ENCODE results near the gene DNAJC3.
"Not testable (repeated sequence)": the region's sequence is repeated elsewhere in the genome, so short reads cannot be mapped to it uniquely, and the experiment has no call there.

DNAJC3 gene

DNA sequence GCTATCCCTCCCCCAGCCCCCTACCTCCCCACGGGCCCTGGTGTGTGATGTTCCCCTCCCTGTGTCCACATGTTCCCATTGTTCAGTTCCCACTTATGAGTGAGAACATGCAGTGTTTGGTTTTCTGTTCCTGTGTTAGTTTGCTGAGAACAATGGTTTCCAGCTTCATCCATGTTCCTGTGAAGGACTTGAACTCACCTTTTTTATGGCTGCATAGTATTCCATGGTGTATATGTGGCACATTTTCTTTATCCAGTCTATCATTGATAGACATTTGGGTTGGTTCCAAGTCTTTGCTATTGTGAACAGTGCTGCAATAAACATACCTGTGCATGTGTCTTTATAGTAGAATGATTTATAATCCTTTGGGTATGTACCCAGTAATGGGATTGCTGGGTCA lies 105.0 kb downstream of the DNAJC3 start:
- not testable (repeated sequence) for DNase-seq (ENCODE audit: low read depth)

DNA sequence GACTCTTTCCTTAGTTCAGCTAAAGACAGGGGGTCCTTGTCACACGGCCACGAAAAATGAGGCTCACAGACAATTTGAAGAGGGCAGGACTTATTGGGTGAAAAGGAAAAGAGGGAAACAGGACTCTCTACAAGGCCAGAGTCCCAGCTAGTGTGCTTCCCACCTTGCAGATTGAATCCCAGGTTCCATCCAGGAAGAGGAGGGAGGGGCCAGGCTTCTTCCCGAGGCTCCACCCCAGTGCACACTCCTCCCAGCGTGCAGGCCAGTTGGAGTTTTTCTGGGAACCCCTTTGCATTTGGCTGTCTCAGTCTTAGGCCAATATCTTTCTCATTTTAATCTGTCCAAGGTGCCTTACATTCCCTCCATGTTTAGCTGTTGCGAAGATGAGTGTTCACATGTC lies 106.8 kb downstream of the DNAJC3 start:
- no peak for DNase-seq (ENCODE audit: low read depth)

DNA sequence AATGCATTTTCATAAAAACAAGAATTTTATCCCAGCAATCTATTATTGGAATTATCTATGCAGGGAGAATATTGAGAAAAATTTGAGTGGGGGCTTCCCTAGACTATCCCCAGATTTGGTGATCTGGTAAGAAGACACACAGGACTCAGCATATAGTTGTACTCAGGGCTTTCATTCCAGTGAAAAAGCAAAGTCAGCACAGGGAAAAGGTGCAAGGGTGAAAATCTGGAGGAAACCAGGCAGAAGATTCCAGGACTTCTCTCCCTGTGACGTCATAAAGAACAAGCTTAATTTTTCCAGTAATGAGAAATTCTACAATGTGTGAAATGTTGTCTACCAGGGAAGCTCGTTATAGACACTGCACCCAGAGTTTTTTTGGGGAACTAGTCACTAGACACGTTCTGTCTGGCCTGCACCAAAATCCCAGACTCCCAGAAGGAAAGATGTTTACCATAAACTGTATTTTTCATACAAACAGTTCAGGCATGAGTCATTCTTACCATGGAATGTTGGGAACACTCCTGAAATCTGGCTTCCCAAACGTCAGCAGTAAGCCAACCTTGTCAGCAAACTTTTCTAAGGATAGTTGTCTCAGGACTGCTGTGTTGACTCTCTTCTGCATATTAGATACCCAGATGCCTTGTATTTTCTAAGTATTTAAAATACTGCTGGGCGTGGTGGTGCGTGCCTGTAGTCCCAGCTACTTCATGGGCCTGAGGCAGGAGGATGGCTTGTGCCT lies 107.4 kb downstream of the DNAJC3 start:
- peak; percentile 31 for DNase-seq (ENCODE audit: low read depth)

DNA sequence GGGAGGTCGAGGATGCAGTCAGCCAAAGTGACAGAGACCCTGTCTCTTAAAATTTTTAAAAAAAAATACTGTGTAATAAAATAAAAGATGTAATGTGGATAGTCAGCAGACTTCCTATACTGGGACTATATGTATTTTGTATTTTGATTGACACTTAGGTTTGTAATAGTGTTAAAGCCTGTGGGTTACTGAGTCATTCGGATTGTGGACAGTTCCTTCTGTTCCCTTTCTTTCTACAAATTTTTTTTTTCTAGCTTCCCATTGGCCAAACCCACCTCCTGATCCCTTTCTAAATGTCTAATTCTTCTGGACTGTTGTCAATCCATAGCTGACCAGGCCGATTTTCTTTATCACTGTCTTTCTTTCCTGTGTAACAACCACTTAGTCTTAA lies 108.0 kb downstream of the DNAJC3 start:
- no peak for DNase-seq (ENCODE audit: low read depth)

DNA sequence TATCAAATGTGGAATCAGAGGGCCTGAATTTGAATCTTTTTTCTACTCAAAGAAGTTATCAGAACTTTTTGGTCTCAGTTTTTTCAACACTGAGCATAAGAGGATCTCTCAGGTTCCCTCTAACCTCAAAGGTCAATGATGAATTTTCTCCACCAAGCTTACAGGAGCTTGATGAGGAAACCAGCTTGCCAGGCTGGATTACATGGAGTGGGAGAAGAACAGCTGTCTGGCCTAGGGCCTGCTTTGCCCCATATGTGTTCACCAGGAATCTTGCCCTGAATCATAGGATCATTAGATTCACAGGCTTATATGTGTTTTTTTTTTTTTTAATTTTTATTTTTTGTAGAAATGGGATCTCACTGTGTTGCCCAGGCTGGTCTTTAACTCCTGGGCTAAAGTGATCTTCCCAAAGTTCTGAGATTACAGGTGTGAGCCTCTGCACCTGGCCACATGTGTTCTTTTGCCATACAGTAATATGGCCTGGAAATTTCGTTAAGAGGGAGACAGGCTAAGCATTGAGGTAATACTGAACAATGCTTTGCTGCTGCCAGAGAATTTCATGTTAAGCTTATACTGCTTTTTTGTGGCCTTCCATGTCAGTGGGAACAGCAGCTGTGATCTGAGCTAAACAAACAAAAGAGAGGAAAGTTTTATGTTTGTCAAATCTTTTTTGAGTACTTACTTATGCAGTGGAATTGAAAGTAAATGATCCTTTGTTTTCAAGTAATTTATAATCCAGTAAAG lies 110.6 kb downstream of the DNAJC3 start:
- no peak for DNase-seq (ENCODE audit: low read depth)

DNA sequence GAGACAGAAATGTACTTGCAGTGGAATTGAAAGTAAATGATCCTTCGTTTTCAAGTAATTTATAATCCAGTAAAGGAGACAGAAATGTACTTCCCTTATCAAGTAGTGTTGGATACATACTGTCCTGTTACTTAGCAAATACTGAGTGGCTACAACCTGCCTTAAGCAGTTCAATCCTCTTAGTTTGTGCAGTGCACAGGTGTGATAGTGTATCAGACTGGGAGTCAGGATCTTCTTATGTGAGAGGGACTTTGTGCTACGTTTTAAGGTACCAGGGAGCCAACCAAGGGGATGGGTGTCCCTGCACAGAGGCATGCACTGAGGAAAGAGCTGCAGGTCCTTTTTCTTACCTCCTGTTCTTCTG lies 111.1 kb downstream of the DNAJC3 start:
- no peak for DNase-seq (ENCODE audit: low read depth)

DNA sequence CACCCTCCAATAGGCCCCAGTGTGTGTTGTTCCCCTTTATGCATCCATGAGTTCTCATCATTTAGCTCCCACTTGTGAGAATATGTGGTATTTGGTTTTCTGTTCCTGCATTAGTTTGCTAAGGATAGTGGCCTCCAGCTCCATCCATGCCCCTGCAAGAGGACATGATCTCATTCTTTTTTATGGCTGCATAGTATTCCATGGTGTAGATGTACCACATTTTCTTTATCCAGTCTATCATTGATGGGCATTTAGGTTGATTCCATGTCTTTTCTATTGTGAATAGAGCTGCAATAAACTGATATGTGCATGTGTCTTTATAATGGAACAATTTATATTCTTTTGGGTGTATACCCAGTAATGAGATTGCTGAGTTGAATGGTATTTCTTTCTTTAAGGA lies 112.4 kb downstream of the DNAJC3 start:
- DNase-seq (ENCODE audit: low read depth), result not testable (repeated sequence)

DNA sequence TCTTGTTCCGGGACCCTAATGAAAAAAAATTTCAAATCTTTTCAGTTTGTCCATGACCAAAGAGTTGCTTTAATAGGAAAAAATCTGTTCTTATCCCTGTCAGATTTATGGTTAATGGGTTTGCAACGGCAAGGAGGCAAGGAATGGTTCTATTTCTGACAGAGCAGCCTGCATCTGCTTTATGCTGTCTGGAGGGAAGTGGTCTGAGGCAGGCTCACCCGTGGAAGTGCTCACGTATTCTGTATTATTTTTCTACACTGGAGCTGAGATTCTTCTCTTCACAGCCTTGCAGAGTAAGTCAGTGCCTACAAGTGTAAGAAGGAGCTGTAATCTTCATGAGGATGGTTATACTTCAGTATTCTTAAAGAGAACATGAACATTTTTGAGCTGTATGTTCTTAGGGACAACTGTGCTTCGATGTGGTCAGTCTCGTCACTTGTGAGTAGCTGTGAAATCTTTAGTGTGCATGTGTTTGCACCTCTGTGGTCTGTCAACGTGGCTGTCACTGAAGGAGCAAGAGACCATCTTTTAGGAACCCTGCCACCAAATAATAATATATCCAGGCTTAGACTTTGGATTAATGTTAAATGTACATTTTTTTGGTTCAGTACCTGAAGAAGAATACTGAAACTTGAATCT lies 114.3 kb downstream of the DNAJC3 start:
- no peak for DNase-seq (ENCODE audit: low read depth)

DNA sequence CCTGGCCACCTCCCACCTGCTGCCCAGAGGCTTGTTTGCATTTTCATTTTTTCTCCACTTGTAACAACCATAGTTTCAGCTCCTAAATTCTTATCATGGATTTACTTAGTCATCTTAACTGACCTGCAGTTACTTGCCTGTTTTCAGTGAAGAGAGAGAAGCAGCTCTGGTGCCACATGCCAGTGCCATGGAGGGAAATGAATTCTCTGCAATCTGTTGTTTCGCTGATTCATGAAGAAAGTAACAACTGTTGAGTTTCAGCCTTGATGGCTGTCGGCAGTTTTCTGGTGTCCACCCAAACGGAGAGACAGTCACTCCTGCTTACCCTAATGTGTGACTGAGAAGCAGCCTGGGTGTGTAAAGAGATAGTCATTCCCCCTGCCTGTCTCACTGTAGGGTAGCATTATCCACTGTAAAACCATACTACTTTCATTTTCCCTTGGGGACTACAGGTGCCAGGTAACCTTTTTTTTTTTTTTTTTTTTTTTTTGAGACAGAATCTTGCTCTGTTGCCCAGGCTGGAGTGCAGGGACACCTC lies 116.1 kb downstream of the DNAJC3 start:
- DNase-seq (ENCODE audit: low read depth), result no peak

DNA sequence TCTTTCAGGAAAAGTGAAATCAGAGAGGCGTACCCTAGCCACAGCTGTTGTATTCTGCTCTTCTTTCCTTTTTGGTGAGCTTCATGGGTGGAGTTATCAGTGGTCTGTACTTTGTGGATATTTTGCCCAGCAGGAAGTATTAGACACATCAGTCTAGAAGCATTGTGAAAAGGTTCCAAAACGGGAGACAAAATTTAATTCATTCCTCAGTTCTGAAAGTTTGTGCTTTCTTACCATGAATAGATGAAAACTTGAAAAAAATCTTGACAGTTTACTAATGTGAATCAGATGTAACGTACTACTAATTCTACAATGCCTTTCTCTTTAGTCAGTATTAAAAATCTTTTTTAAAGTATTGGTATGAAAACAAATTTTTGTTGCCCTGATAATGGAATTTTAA lies 116.8 kb downstream of the DNAJC3 start:
- no peak for DNase-seq (ENCODE audit: low read depth)

DNA sequence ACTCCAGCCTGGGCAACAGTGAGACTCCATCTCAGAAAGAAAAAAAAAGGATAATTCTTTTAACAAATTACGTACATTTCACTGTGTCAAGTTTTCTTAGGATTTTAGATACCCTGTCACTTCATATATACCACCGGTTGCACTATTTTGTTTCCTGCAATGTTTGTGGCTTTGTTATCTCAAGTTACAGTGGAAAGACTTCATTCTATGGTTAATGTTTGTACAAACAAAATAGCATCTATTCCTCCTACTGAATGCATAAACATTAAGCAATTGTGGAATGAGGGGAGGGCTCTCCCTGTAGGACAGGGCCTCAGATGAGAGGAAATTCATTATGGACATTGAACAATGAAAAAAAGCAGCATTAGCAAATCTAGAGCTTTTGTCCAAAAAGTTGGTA lies 120.1 kb downstream of the DNAJC3 start:
- no peak for DNase-seq (ENCODE audit: low read depth)

DNA sequence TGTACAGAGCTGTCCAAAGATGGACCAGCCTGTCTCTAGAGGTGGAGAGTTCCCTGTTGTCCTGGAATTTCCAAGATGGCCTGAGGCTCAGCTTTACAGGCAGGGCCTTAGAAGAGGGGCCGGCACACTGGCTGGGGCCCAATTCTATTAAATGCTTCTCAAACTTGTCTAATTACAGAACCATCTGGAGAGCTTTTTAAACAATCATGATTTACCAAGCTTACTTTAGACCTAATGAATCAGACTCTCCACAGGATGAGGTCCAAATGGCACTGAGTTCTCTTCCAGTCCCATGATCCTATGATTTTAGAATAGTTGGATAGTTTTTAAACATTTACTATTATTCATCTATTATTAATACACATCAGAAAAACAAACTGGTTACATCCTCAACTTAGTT lies 123.5 kb downstream of the DNAJC3 start:
- DNase-seq (ENCODE audit: low read depth), result no peak

DNA sequence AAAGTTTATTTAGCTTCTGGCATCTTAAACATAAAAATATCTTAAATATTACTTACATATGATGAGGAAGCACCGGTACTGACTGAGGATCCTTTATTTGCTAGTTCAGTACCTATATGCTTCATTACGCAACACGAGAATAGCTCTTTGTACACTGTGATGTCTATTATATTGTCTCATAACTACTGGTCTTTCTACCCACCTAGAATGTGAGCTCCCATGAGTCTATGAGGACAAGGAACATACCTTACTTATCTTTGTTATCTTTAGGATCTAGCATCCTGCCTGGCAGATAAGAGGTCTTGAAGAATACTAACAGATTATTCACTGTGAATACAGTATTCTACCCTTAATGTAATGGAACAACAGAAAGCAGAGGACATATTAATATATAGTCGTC lies 124.9 kb downstream of the DNAJC3 start:
- DNase-seq (ENCODE audit: low read depth), result no peak

DNA sequence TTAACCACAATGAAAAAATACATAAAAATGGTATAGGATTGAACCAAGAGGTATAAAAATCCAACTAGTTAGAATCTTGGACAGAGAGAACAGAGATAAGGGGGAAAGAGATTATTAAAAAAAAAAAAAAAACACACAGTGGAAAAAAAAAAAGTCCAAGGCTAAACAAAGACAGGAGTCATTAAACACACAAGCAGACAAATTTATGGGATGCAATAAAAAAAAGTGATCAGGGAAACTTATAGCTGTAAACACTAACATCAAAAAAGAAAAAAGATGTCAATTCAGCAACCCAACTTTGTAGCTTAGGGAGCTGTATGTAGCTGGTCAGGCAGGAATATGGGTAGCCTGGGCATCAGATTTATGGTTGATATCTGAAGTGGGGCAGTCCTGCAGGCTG lies 129.0 kb downstream of the DNAJC3 start:
- no peak for DNase-seq (ENCODE audit: low read depth)

DNA sequence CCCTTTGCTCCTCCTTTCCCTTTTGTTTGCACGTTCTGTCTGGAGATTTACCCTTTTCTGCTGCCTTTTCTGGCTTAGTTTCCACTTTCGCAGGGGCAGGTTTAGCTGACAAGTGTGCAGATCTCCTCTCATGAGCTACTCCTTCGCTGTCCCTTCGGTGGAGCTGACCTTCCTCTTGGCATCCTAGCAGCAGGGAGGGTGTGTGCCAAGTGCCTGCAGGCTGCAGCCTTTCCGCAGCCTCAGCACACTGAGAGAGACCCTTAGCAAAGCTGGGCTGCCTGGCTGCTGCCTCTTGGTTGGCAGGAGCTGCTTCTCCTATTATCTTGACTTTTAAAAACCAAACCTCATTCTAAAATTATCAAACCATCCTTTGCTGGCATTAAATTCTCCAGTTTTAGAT lies 132.5 kb downstream of the DNAJC3 start:
- DNase-seq (ENCODE audit: low read depth), result no peak

DNA sequence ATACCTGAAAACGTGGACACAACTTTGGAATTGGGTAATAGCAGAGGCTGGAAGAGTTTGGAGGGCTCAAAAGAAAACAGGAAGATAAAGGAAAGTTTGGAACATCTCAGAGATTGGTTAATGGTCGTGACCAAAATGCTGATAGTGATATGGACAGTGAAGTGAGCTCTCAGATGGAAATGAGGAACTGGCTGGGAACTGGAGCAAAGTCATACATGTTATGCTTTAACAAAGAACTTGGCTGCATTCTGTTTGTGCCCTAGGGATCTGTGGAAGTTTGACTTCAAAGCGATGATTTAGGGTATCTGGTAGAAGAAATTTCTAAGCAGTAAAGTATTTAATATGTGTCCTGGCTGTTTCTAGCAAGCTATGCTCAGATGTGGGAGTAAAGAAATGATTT lies 136.2 kb downstream of the DNAJC3 start:
- no peak for DNase-seq (ENCODE audit: low read depth)

DNA sequence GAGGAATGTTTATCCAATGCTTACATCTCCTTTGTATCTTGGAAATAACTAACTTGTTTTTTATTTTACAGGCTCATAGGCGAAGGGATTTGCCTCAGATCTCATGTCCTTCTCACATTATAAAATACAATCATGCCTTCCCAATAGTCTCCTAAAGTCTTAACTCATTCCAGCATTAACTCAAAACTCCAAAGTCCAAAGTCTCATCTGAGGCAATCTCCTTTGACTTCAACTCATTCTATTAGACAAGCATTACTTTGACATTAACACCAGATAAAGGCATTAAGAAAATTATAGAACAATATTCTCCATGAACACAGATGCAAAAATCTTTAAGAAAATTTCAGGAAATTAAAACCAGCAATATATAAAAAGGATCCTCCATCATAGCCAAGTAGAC lies 137.6 kb downstream of the DNAJC3 start:
- DNase-seq (ENCODE audit: low read depth), result no peak

DNA sequence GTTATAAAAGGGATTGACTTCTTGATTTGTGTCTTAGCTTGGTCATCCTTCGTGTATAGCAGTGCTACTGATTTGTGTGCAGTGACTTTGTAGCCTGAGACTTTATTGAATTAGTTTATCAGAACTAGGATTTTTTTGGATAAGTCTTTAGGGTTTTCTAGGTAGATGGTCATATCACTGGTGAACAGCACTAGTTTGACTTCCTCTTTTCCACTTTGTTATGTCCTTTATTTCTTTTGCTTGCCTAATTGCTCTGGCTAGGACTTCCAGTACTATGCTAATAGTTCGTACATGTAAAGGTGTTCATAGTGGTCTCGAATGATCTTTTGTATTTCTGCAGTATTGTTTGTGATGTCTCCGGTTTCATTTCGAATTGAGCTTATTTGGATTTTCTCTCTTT lies 145.4 kb downstream of the DNAJC3 start:
- no peak for DNase-seq (ENCODE audit: low read depth)

DNA sequence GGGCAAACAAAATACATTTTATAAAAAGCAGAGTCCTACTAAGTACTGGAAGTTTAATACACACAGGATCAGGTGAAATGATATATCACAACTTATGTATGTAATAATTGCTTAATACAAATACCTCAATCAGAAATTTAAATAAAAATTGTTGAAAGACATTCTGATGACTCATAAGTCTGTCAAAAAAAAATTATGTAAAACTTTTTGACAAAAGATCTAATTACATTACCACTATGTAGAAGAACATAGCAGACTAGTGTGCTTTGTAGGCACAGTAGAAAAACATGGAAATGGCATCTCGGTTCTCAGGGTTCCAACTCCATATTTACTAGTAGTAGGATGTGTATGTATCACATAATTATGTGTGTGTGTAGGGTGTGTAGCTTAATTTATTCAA lies 156.2 kb downstream of the DNAJC3 start:
- DNase-seq (ENCODE audit: low read depth), result no peak

DNA sequence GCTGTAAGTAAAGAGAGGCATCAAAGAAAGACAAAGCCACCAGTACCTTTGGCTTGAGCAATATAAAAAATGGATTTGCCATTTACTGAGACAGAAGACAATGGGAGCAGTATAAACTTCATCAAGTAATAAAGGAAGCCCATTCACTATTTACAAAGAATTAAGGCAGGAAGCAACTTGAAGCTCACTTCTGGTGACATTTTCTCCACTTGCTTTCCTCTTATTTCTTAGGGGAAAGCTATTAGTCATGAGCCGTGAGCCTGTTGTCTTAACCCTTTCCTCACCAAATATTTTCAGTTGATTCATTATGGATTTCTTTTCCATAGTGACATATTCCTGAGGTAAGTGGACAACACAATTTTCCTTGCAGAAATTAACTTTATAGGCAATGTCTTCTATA lies 156.8 kb downstream of the DNAJC3 start:
- DNase-seq (ENCODE audit: low read depth), result no peak

DNA sequence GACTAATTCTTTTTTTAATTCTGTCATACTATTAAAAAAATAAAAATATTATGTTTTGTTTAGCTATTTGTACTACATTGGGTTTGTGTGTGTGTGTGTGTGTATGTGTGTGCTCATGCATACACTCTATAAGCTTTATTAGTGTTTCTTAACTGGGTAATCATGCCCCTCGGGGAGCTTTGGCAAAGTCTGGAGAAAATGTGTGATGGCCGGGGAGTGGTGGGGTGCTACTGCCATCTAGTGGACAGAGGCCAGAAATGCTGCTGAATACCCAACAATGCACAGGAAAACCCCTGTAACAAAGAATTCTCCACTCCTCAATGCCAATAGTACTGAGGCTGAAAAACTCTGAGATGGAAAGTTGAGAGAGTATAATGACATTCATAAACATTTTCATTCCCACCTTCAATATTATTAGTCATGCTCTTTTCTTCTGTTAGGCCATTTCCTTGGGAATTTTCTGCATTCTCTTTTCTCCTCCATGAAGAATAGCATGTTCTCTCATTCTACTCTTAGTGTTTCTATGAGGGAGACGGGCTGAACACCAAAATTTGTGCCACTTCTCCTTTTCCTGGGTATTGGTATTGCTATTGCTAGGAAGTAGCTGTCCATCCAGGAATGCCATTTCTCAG lies 157.3 kb downstream of the DNAJC3 start:
- DNase-seq (ENCODE audit: low read depth), result peak; percentile 9

DNA sequence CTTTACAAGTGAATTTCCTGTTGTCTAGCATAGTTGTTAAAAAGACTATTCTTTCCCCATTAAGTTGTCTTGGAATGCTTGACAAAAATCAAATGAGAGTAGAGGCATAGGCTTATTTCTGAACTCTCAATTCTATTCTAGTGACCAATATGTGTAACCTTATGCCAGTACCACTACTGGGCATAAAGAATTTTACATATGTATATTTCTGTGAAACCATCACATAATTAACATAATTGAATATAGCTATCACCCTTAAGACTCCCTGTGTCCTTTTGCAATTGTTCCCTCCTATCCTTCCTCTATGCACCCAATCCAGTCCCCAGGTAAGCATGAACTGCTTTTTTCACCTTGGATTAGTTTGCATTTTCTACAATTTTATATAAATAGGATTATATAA lies 165.0 kb downstream of the DNAJC3 start:
- DNase-seq (ENCODE audit: low read depth), result no peak

DNA sequence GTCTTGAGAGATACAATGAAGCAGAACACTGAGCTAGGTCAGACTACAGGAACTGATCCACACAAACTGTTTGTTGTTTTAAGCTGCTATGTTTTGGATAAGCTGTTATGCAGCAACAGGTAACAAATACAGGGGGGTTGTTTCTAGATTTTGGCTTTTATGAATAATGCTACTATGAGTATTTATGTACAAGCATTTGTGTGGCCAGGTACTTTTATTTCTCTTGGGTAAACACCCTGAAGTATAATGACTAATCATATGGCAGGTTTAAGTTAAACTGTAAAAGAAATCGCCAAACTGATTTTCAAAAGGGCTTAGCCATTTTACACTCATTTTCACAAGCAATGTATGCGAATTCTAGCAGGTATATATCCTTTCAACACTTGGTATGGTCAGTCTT lies 166.0 kb downstream of the DNAJC3 start:
- no peak for DNase-seq (ENCODE audit: low read depth)

All from HS-27A (cell line).